ENCODE data around the gene SH3PXD2B. TPM values are rescaled to one million over a fixed set of nuclear protein-coding genes. Genes with fewer than 3 reads are reported as not detected.
A peak's percentile ranks its signal among the peaks of the same experiment; 100 is the strongest.
"Not testable (repeated sequence)": the region's sequence is repeated elsewhere in the genome, so short reads cannot be mapped to it uniquely, and the experiment has no call there.

Gene SH3PXD2B
- total RNA-seq, 1 donor from 2014 or later = 30.7 TPM

- peak; percentile 99 for DNase-seq
These were observed 36.2 kb downstream of the SH3PXD2B start for GRCh38 chr5:172417983-172418630.

GRCh38 chr5:172417130-172417841 lies 37.0 kb downstream of the SH3PXD2B start:
- DNase-seq = no peak

- no peak for DNase-seq
These were observed 38.7 kb downstream of the SH3PXD2B start for GRCh38 chr5:172415362-172416275.

- DNase-seq = peak; percentile 58
These were observed 39.6 kb downstream of the SH3PXD2B start for GRCh38 chr5:172414531-172415361.

GRCh38 chr5:172413601-172414171 lies 40.6 kb downstream of the SH3PXD2B start:
- DNase-seq = peak; percentile 49

- peak; percentile 95 for DNase-seq
These were observed 41.5 kb downstream of the SH3PXD2B start for GRCh38 chr5:172412724-172413286.

GRCh38 chr5:172411484-172412072 lies 42.7 kb downstream of the SH3PXD2B start:
- DNase-seq = peak; percentile 71

- DNase-seq = peak; percentile 65
These were observed 43.5 kb downstream of the SH3PXD2B start for GRCh38 chr5:172410662-172411483.

- DNase-seq = peak; percentile 28
These were observed 44.2 kb downstream of the SH3PXD2B start for GRCh38 chr5:172410160-172410559.

- not testable (repeated sequence) for DNase-seq
These were observed 44.8 kb downstream of the SH3PXD2B start for GRCh38 chr5:172409477-172409876.

GRCh38 chr5:172407822-172408221 lies 46.5 kb downstream of the SH3PXD2B start:
- no peak for DNase-seq

GRCh38 chr5:172407241-172407691 lies 47.1 kb downstream of the SH3PXD2B start:
- DNase-seq = peak; percentile 34

GRCh38 chr5:172405226-172406107 lies 48.9 kb downstream of the SH3PXD2B start:
- DNase-seq = no peak

- DNase-seq = no peak
These were observed 49.6 kb downstream of the SH3PXD2B start for GRCh38 chr5:172404746-172405145.

- DNase-seq = peak; percentile 53
These were observed 50.5 kb downstream of the SH3PXD2B start for GRCh38 chr5:172403817-172404216.

- DNase-seq = peak; percentile 94
These were observed 51.0 kb downstream of the SH3PXD2B start for GRCh38 chr5:172403189-172403796.

GRCh38 chr5:172402531-172403188 lies 51.7 kb downstream of the SH3PXD2B start:
- no peak for DNase-seq

GRCh38 chr5:172402031-172402430 lies 52.3 kb downstream of the SH3PXD2B start:
- not testable (repeated sequence) for DNase-seq
